HG02840 (cell line): ENCODE results near the gene CLIC6.
"Not testable (repeated sequence)": the region's sequence is repeated elsewhere in the genome, so short reads cannot be mapped to it uniquely, and the experiment has no call there.

Experiments used
- ATAC-seq: cut with Tn5 transposase; IDR thresholded peaks from one replicate; pipeline ENCODE4 v1.9.1; 2021; ENCODE audit warnings: mild to moderate bottlenecking, moderate library complexity, moderate number of reproducible peaks; ENCODE audit not compliant: unreplicated experiment, low FRiP score

CLIC6 gene

DNA sequence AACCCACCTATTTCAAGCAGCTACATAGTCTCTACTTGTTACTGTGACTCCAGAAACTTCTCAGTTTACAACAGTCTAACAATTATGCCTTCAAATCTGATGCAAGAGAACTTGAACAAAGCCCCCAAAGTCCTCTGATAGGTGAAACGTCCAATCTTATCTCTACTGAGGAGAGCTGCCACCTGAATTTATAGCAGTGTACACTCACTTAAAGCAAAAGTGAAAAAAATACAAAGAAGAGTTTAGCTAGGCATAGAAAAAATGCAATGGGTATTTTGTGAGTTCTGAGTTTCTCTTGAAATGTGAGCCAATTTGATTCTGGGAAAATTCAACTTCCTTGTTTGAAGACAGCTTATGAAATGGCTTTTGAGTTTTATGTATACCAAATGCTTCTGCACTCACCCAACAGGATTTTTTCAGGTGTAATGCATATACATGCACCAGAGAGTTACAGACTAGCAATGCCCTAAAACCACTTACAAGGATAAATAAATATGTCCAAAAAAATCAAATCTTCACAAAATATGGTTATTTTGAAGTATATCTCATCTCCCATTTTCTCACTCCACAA is 17.8 kb upstream of the CLIC6 start:
- ATAC-seq: no peak

DNA sequence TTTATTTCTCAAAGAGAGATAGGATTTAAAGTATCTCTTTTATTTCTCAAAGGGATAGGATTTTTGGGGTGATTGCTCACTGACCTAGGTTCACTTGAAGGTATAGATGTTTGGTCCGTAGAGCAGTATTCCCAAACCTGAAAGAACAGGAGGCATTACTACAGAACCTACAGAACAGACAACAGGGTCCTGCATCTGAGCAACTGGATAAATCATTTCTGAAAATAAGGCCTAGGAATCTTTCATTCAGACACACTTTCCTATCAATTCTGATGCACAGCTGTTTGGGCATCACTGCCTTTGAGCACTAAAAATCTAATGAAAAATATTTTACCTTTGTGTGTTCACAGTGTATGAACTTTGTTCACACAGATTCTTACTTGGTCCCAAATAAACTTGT is 17.2 kb upstream of the CLIC6 start:
- no peak for ATAC-seq

GRCh38 chr21:34653522-34653921 is 15.3 kb upstream of the CLIC6 start:
- ATAC-seq: no peak

DNA sequence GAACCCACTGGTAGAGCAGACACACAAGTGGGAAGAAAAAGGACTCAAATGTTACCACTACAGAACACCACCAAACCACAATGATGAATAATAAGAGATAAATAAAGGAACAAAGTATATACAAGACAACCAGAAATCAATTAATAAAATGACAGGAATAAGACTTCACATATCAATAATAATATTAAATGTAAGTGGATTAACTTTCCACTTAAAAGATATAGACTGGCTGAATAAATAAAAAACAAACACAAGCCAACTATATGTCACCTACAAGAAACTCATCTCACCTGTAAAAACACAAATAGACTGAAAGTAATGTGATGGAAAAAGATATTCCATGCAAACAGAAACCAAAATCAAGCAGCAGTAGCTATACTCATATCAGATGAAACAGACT is 6.9 kb upstream of the CLIC6 start:
- no peak for ATAC-seq

GRCh38 chr21:34667761-34668160 is 1.0 kb upstream of the CLIC6 start:
- no peak for ATAC-seq

GRCh38 chr21:34669149-34669879 is 520 bp downstream of the CLIC6 start:
- no peak for ATAC-seq

- not testable (repeated sequence) for ATAC-seq
Observed at GRCh38 chr21:34669880-34670219, 1.1 kb downstream of the CLIC6 start.

GRCh38 chr21:34670220-34670961 is 1.6 kb downstream of the CLIC6 start:
- no peak for ATAC-seq

GRCh38 chr21:34670962-34671348 is 2.2 kb downstream of the CLIC6 start:
- ATAC-seq: no peak

DNA sequence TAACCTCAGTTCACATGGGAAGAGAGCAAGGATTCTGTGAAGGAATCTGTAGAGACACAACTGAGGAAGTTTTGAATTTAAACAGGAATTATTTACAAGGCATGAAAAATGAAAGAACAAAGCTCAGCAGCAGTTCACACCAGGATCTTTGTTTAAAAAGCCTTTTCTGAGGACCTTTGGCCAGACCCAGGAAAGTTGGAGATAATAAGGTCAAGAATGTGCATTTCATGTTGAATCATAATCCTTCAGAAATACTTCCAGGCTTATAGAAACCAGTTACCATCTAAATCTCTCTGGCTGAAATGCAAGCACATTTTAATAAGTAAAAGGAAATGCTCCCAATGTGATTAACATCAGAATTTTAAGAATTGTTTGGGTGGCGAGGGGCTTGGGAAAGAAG is 2.7 kb downstream of the CLIC6 start:
- ATAC-seq: no peak

- ATAC-seq: no peak
Observed at GRCh38 chr21:34671891-34672290, 3.1 kb downstream of the CLIC6 start.

DNA sequence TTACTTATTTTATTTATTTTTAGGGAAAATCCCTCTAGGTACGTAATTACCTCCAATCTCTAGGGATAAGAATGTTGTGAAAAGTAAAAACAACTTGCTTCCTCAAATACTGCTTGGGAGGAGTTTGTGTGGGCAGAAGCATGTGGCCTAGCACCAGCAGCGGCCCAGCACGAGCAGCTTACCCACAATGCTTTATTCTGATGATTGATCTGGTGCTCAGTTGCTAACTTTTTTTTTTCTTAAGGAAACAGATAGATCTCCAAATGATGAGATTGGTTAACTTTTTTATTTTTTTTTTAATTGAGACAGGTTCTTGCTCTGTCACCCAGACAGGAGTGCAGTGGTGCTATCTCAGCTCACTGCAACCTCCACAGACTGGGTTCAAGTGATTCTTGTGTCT is 4.2 kb downstream of the CLIC6 start:
- no peak for ATAC-seq

- ATAC-seq: no peak
Observed at GRCh38 chr21:34674468-34674867, 5.7 kb downstream of the CLIC6 start.

DNA sequence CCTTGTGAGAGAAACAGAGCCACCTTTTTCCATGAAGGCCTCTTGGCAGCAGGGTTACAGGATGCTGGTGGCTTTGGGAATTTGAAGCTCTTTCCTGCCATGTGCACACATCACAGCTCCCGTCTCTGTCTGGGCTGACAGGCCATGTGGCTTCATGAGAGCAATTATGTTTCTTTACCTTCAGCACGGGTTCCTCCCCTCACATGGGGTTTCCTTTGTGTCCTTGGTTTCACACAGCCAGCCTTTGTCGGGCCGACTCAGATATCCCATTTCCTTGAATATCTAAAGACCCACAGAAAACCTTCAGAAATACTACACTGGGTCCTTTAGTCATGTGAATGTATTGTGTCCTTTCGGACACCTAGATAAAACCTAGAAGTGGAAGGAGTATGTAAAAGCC is 7.1 kb downstream of the CLIC6 start:
- ATAC-seq: no peak

- ATAC-seq: no peak
Observed at GRCh38 chr21:34679051-34679450, 10.3 kb downstream of the CLIC6 start.

DNA sequence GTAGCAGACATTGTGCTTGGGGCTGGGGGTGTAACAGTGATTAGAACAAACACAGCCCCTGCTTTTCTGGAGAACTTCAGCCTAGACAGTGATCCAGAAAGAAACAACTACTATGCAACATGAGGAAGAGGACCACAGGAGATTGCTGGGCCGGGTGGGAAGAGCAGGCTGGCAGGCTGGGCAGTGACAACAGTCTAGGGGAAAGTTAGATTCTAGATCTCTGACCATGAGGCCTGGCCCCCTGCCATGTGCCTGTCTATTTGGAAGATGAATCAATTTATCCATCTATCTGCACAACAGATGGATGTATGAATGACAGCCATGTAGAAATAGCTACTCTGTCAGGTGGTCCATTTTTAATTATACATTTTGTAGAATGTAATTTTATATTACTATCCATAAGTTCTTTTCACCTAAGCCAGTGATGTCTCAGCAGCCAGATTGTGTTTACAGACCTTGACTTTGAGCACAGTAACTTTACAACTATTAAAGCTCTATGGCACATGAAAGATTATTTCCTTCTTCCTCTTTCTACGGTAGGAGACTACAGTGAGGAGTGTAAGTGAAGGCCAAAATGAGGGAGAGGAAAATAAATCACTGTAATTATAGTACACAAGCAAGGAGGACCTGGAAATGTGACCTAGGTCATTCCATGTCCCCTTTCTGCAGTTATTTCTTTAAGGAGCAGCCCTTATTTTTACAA is 15.5 kb downstream of the CLIC6 start:
- ATAC-seq: no peak

GRCh38 chr21:34687065-34687464 is 18.3 kb downstream of the CLIC6 start:
- no peak for ATAC-seq

DNA sequence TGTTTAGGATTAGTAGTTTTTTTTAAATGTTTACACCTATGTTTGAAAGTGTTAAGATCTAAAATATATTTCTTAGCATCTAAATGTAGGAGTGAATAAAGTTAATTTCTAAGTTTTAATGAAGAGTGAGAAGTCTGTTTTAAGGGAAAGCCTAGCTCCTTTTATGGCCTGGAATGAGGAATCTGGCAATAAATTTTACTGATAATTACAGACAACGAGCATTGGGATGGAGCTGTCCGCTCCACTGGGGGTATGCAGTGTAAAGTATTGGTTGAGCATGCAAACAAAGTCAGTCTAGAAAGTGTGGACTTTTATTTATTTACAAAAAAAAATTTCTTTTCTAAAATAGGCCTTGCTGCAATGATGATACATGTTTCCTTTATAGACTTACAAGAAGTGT is 19.0 kb downstream of the CLIC6 start:
- ATAC-seq: no peak

DNA sequence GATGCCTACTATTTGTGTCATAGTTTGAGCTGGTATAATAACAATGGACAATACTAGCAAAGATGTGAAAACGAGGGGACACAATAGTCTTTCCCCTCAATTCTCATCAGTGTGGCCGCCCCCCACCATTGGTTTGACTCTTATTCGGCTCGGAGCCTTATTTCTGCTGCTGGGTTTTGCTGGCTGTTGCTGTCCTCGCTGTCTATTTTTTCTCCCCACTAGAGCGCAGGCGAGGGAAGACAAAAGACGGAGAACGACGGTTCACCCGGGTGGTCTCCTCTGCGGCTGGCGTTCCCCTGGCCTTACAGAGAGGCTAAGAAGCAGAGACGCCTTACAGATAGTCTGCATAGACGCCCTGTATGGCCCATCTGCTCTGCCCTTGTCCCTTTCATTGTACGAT is 19.4 kb downstream of the CLIC6 start:
- no peak for ATAC-seq

GRCh38 chr21:34688715-34689114 is 19.9 kb downstream of the CLIC6 start:
- ATAC-seq: no peak

DNA sequence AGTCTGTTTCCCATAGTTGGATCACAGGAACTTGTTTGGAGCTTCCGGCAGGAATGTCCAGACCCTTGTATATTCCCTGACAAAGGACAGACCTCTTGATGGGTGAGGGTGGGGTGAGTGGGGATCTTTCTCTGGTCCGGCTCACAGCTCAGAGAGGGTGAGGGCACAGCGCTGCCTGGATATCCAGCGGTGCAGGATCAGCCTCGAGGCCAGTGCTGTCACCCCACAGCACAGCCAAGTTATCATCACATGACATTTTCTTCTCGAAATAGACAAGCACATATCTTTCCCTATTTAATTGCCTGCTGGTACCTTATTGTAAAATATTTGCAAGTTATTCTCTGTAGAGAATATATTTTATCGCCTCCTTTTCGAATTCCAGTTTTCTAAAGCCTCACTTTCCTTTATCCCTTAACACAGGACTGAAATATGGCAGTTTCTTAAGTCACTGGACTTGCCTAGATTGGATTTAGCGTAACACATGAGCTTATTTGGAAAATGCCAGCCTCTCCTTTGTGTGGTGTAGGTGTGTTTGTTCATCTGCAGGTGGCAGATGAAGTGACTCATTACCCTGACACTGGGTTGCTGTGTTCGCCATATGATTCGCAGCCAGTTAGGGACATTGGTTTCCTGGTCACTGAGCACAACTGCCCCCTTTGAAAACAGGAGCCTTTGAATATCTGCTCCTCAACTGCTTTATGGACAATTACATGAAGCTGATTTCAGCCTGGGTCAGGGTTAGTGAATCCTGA is 21.4 kb downstream of the CLIC6 start:
- ATAC-seq: no peak
